ENCODE data around the gene TEAD3. TPM values are rescaled to one million over a fixed set of nuclear protein-coding genes. Genes with fewer than 3 reads are reported as not detected.
A peak's percentile ranks its signal among the peaks of the same experiment; 100 is the strongest.

The TEAD3 gene
- polyA plus RNA-seq, 4 donors, result 13.4 to 35.6 (median 19.0) TPM

GRCh38 chr6:35474942-35475570 lies 21.8 kb downstream of the TEAD3 start:
- no peaks in the 10 kb centered on the region for H3K27me3 ChIP-seq (ENCODE audit: control insufficient read depth in 3 of 3, insufficient read depth in 3 of 3, low read length in 3 of 3)
- no peak overlapping the region for H3K27ac ChIP-seq (ENCODE audit: low read depth in 1 of 3, low read length in 2 of 3)
- peaks cover 0 to 5% (median 0%) of the 10 kb centered on the region in 3 donors for H3K4me1 ChIP-seq (ENCODE audit: control insufficient read depth in 3 of 3, insufficient read depth in 2 of 3, low read depth in 1 of 3, low read length in 2 of 3)
- H3K4me3 ChIP-seq (ENCODE audit: low read depth in 1 of 3, low read length in 3 of 3), result no peak overlapping the region
- no peaks in the 10 kb centered on the region for H3K9me3 ChIP-seq (ENCODE audit: control insufficient read depth in 2 of 2, insufficient read depth in 1 of 2, low read depth in 1 of 2, low read length in 1 of 2)
- peaks cover 5 to 91% (median 8%) of the 10 kb centered on the region in 3 donors for H3K36me3 ChIP-seq (ENCODE audit: control insufficient read depth in 3 of 3, insufficient read depth in 2 of 3, low read depth in 1 of 3, low read length in 3 of 3)
- 90 to 92% (median 92%) methylated on average over 20 of the region's 20 CpGs for WGBS, 3 donors
- FAIRE-seq (no peak), DNase-seq (no peak)

- H3K36me3 ChIP-seq (ENCODE audit: control insufficient read depth in 3 of 3, insufficient read depth in 2 of 3, low read depth in 1 of 3, low read length in 3 of 3), result peaks cover 5 to 91% (median 6%) of the 10 kb centered on the region in 3 donors
- H3K4me3 ChIP-seq (ENCODE audit: low read depth in 1 of 3, low read length in 3 of 3), result no peak overlapping the region
- no peak for DNase-seq
- peaks cover 0 to 9% (median 0%) of the 10 kb centered on the region in 3 donors for H3K4me1 ChIP-seq (ENCODE audit: control insufficient read depth in 3 of 3, insufficient read depth in 2 of 3, low read depth in 1 of 3, low read length in 2 of 3)
- H3K27me3 ChIP-seq (ENCODE audit: control insufficient read depth in 3 of 3, insufficient read depth in 3 of 3, low read length in 3 of 3), result no peaks in the 10 kb centered on the region
- no peaks in the 10 kb centered on the region for H3K9me3 ChIP-seq (ENCODE audit: control insufficient read depth in 2 of 2, insufficient read depth in 1 of 2, low read depth in 1 of 2, low read length in 1 of 2)
- no peak overlapping the region for H3K27ac ChIP-seq (ENCODE audit: low read depth in 1 of 3, low read length in 2 of 3)
- FAIRE-seq, result no peak
- 85 to 87% (median 86%) methylated on average over 12 to 14 of the region's 14 CpGs for WGBS, 3 donors
These were observed 22.5 kb downstream of the TEAD3 start for GRCh38 chr6:35474131-35474941.

GRCh38 chr6:35473850-35474130 lies 23.1 kb downstream of the TEAD3 start:
- Histone ChIP-seq H3K27me3 (ENCODE audit: control insufficient read depth in 3 of 3, insufficient read depth in 3 of 3, low read length in 3 of 3) (no peaks in the 10 kb centered on the region), H3K4me3 (ENCODE audit: low read depth in 1 of 3, low read length in 3 of 3) (no peak overlapping the region), H3K27ac (ENCODE audit: low read depth in 1 of 3, low read length in 2 of 3) (no peak overlapping the region), H3K9me3 (ENCODE audit: control insufficient read depth in 2 of 2, insufficient read depth in 1 of 2, low read depth in 1 of 2, low read length in 1 of 2) (no peaks in the 10 kb centered on the region), H3K4me1 (ENCODE audit: control insufficient read depth in 3 of 3, insufficient read depth in 2 of 3, low read depth in 1 of 3, low read length in 2 of 3) (peaks cover 0 to 9% (median 0%) of the 10 kb centered on the region in 3 donors), H3K36me3 (ENCODE audit: control insufficient read depth in 3 of 3, insufficient read depth in 2 of 3, low read depth in 1 of 3, low read length in 3 of 3) (peaks cover 3 to 91% (median 5%) of the 10 kb centered on the region in 3 donors)
- no peak for FAIRE-seq
- DNase-seq, result no peak

- H3K4me1 ChIP-seq (ENCODE audit: control insufficient read depth in 3 of 3, insufficient read depth in 2 of 3, low read depth in 1 of 3, low read length in 2 of 3), result peaks cover 0 to 9% (median 0%) of the 10 kb centered on the region in 3 donors
These were observed 23.6 kb downstream of the TEAD3 start for GRCh38 chr6:35473075-35473849.

GRCh38 chr6:35471836-35472345 lies 25.0 kb downstream of the TEAD3 start:
- FAIRE-seq, result no peak
- no peak for DNase-seq
- Histone ChIP-seq H3K27me3 (ENCODE audit: control insufficient read depth in 3 of 3, insufficient read depth in 3 of 3, low read length in 3 of 3) (no peaks in the 10 kb centered on the region), H3K36me3 (ENCODE audit: control insufficient read depth in 3 of 3, insufficient read depth in 2 of 3, low read depth in 1 of 3, low read length in 3 of 3) (peaks cover 3 to 82% (median 5%) of the 10 kb centered on the region in 3 donors), H3K27ac (ENCODE audit: low read depth in 1 of 3, low read length in 2 of 3) (peak overlapping the region in 1 of 3 donors; percentile 11), H3K4me1 (ENCODE audit: control insufficient read depth in 3 of 3, insufficient read depth in 2 of 3, low read depth in 1 of 3, low read length in 2 of 3) (peaks cover 0 to 13% (median 0%) of the 10 kb centered on the region in 3 donors), H3K9me3 (ENCODE audit: control insufficient read depth in 2 of 2, insufficient read depth in 1 of 2, low read depth in 1 of 2, low read length in 1 of 2) (no peaks in the 10 kb centered on the region), H3K4me3 (ENCODE audit: low read depth in 1 of 3, low read length in 3 of 3) (no peak overlapping the region)
- 49 to 56% (median 50%) methylated on average over 8 of the region's 8 CpGs for WGBS, 3 donors

More at GRCh38 chr6:35473075-35473849, 23.6 kb downstream of the TEAD3 start:
- WGBS, 3 donors, result 79 to 81% (median 81%) methylated on average over 9 of the region's 9 CpGs
- no peaks in the 10 kb centered on the region for H3K27me3 ChIP-seq (ENCODE audit: control insufficient read depth in 3 of 3, insufficient read depth in 3 of 3, low read length in 3 of 3)
- H3K27ac ChIP-seq (ENCODE audit: low read depth in 1 of 3, low read length in 2 of 3), result no peak overlapping the region
- DNase-seq, result no peak
- peaks cover 3 to 90% (median 5%) of the 10 kb centered on the region in 3 donors for H3K36me3 ChIP-seq (ENCODE audit: control insufficient read depth in 3 of 3, insufficient read depth in 2 of 3, low read depth in 1 of 3, low read length in 3 of 3)
- FAIRE-seq, result no peak
- H3K9me3 ChIP-seq (ENCODE audit: control insufficient read depth in 2 of 2, insufficient read depth in 1 of 2, low read depth in 1 of 2, low read length in 1 of 2), result no peaks in the 10 kb centered on the region
- no peak overlapping the region for H3K4me3 ChIP-seq (ENCODE audit: low read depth in 1 of 3, low read length in 3 of 3)

GRCh38 chr6:35470663-35471120 lies 26.2 kb downstream of the TEAD3 start:
- Histone ChIP-seq H3K27ac (ENCODE audit: low read depth in 1 of 3, low read length in 2 of 3) (peak overlapping the region in 1 of 3 donors; percentile 7), H3K4me1 (ENCODE audit: control insufficient read depth in 3 of 3, insufficient read depth in 2 of 3, low read depth in 1 of 3, low read length in 2 of 3) (peaks cover 0 to 13% (median 0%) of the 10 kb centered on the region in 3 donors), H3K36me3 (ENCODE audit: control insufficient read depth in 3 of 3, insufficient read depth in 2 of 3, low read depth in 1 of 3, low read length in 3 of 3) (peaks cover 3 to 83% (median 5%) of the 10 kb centered on the region in 3 donors), H3K4me3 (ENCODE audit: low read depth in 1 of 3, low read length in 3 of 3) (no peak overlapping the region), H3K9me3 (ENCODE audit: control insufficient read depth in 2 of 2, insufficient read depth in 1 of 2, low read depth in 1 of 2, low read length in 1 of 2) (no peaks in the 10 kb centered on the region), H3K27me3 (ENCODE audit: control insufficient read depth in 3 of 3, insufficient read depth in 3 of 3, low read length in 3 of 3) (no peaks in the 10 kb centered on the region)
- DNase-seq (no peak), FAIRE-seq (no peak)
- 41 to 55% (median 48%) methylated on average over 3 of the region's 3 CpGs for WGBS, 3 donors

GRCh38 chr6:35469751-35470662 lies 26.9 kb downstream of the TEAD3 start:
- WGBS, 3 donors, result 19 to 33% (median 25%) methylated on average over 18 of the region's 18 CpGs
- no peaks in the 10 kb centered on the region for H3K9me3 ChIP-seq (ENCODE audit: control insufficient read depth in 2 of 2, insufficient read depth in 1 of 2, low read depth in 1 of 2, low read length in 1 of 2)
- H3K36me3 ChIP-seq (ENCODE audit: control insufficient read depth in 3 of 3, insufficient read depth in 2 of 3, low read depth in 1 of 3, low read length in 3 of 3), result peaks cover 3 to 79% (median 3%) of the 10 kb centered on the region in 3 donors
- no peaks in the 10 kb centered on the region for H3K27me3 ChIP-seq (ENCODE audit: control insufficient read depth in 3 of 3, insufficient read depth in 3 of 3, low read length in 3 of 3)
- H3K4me3 ChIP-seq (ENCODE audit: low read depth in 1 of 3, low read length in 3 of 3), result peak overlapping the region; percentile 78 to 87 (median 87)
- H3K4me1 ChIP-seq (ENCODE audit: control insufficient read depth in 3 of 3, insufficient read depth in 2 of 3, low read depth in 1 of 3, low read length in 2 of 3), result peaks cover 0 to 13% (median 0%) of the 10 kb centered on the region in 3 donors
- peak; percentile 38 to 48 for DNase-seq
- peak overlapping the region in 2 of 3 donors; percentile 84 to 95 for H3K27ac ChIP-seq (ENCODE audit: low read depth in 1 of 3, low read length in 2 of 3)
- no peak for FAIRE-seq
